Measurements from ENCODE around the gene CHTF18. TPM values are rescaled to one million over a fixed set of nuclear protein-coding genes. Genes with fewer than 3 reads are reported as not detected.

CHTF18 gene
- total and polyA plus RNA-seq, 2 of the 4 experiments (the other 2 are of a cell fraction): 3.2 to 21.4 TPM

GRCh38 chr16:761625-762513 lies 26.6 kb upstream of the CHTF18 start (continued):
- TF ChIP-seq MAZ (IDR thresholded peaks at IDR 0.05; ENCODE audit: borderline replicate concordance, low read depth, low read length): no peak

- Histone ChIP-seq H4K8ac (ENCODE audit: low read depth in 2 of 2, low read length in 2 of 2) (no peak overlapping the region), H3K14ac (replicated peaks; ENCODE audit: low read depth, low read length) (no peak overlapping the region), H3K27me3 (ENCODE audit: control insufficient read depth, insufficient read depth, low read length) (peaks cover 4% of the 10 kb centered on the region; the same call in 1 of the 2 replicates), H3K4me2 (ENCODE audit: low read depth, low read length) (no peak overlapping the region), H3K36me3 (ENCODE audit: control insufficient read depth, insufficient read depth, low read length) (no peaks in the 10 kb centered on the region), H4K5ac (ENCODE audit: low read depth, low read length) (no peak overlapping the region), H2AK5ac (ENCODE audit: low read depth, low read length) (no peak overlapping the region), H3K9ac (ENCODE audit: low read depth, low read length) (no peak overlapping the region), H3K9me1 (ENCODE audit: insufficient read depth, low read length) (no peaks in the 10 kb centered on the region), H2BK20ac (ENCODE audit: low read depth, low read length) (no peak overlapping the region), H2BK15ac (ENCODE audit: low read depth, low read length) (no peak overlapping the region), H3K79me1 (ENCODE audit: low read depth in 1 of 2, low read length in 2 of 2) (no peaks in the 10 kb centered on the region), H3K27ac (ENCODE audit: insufficient read depth, low read length) (no peak overlapping the region), H2AFZ (replicated peaks; ENCODE audit: low read length, poor library complexity) (no peak overlapping the region), H3K56ac (ENCODE audit: extremely low read depth, insufficient read depth, low read length) (no peak overlapping the region), H3K23ac (ENCODE audit: low read depth, low read length) (no peak overlapping the region), H2AK9ac (replicated peaks; ENCODE audit: low read depth, low read length, poor library complexity) (no peak overlapping the region), H3K4ac (ENCODE audit: low read depth, low read length) (no peak overlapping the region), H2BK120ac (ENCODE audit: low read depth, low read length) (no peak overlapping the region), H4K91ac (ENCODE audit: insufficient read depth, low read depth, low read length) (no peak overlapping the region), H3K9me3 (ENCODE audit: control insufficient read depth, insufficient read depth, low read length) (no peaks in the 10 kb centered on the region), H4K20me1 (ENCODE audit: insufficient read depth, low read length) (no peaks in the 10 kb centered on the region), H3K18ac (ENCODE audit: low read depth, low read length) (no peak overlapping the region), H3K4me3 (ENCODE audit: insufficient read depth, low read depth, low read length) (no peak overlapping the region), H2BK5ac (ENCODE audit: low read depth, low read length, poor library complexity, severe bottlenecking) (no peak overlapping the region), H3K4me1 (ENCODE audit: control insufficient read depth, insufficient read depth, low read length) (no peaks in the 10 kb centered on the region)
- ATAC-seq (ENCODE audit: low read depth): no peak
- no CpG with 5 or more reads among the region's 17 CpGs for WGBS, 2 experiments (ENCODE audit: extremely low coverage in 2 of 2, insufficient read length in 1 of 2)
- dilution Hi-C loops (cut with HindIII; ENCODE audit: low sequenced_read_pairs, unreplicated experiment): no loop called here
- POLR2A ChIA-PET (ENCODE audit: unreplicated experiment): no interaction called here
- CTCF ChIA-PET: no interaction called here
- intact Hi-C loops (cut with micrococcal nuclease): no loop called here
- in situ Hi-C loops (cut with MboI; ENCODE audit: low sequenced_read_pairs): no loop called here
- DNase-seq: no peak
- no TSS peak for BruUV-seq (replicated peaks)
- TF ChIP-seq SMC3 (IDR thresholded peaks at IDR 0.05; ENCODE audit: low read depth, low read length) (no peak), USF2 (IDR thresholded peaks at IDR 0.05; ENCODE audit: low read depth, low read length) (no peak), ELK1 (IDR thresholded peaks at IDR 0.05; ENCODE audit: borderline replicate concordance, low read depth, low read length) (no peak), MAFK (IDR thresholded peaks at IDR 0.05; ENCODE audit: low read depth, low read length) (no peak), CHD1 (IDR thresholded peaks at IDR 0.05; ENCODE audit: low read depth, low read length) (no peak), MAZ (IDR thresholded peaks at IDR 0.05; ENCODE audit: borderline replicate concordance, low read depth, low read length) (no peak), FOS (IDR thresholded peaks at IDR 0.05; ENCODE audit: low read depth, low read length) (no peak), POLR2A (IDR thresholded peaks at IDR 0.05; ENCODE audit: low read depth, low read length) (no peak), RFX5 (IDR thresholded peaks at IDR 0.05; ENCODE audit: low read depth, low read length) (no peak), BHLHE40 (IDR thresholded peaks at IDR 0.05; ENCODE audit: low read depth, low read length) (no peak), MXI1 (IDR thresholded peaks at IDR 0.05; ENCODE audit: borderline replicate concordance, low read depth, low read length) (no peak)
Observed at GRCh38 chr16:762595-763268, 25.7 kb upstream of the CHTF18 start.
